Kidney epithelial cell (primary cell): ENCODE data around the gene TMBIM1. TPM values are rescaled to one million over a fixed set of nuclear protein-coding genes. Genes with fewer than 3 reads are reported as not detected.

Source experiments
- DNase-seq: peaks from one replicate; pipeline ENCODE4 v3.0.0-alpha.2; 2010; ENCODE audit warnings: low read depth
- H3K27me3 ChIP-seq: 2 replicates; pipeline ENCODE4 v1.6.0; 2011; ENCODE audit warnings: low read length; ENCODE audit not compliant: control insufficient read depth, insufficient read depth
- H3K36me3 ChIP-seq: 2 replicates; pipeline ENCODE4 v1.5.1; 2011; ENCODE audit warnings: low read length; ENCODE audit not compliant: control insufficient read depth, insufficient read depth
- H3K4me3 ChIP-seq: 2 replicates; pipeline ENCODE4 v1.5.1; 2011; ENCODE audit warnings: low read depth, mild to moderate bottlenecking, control low read depth, low read length
- CTCF ChIP-seq: IDR thresholded peaks from 2 replicates; pipeline ENCODE4 v1.5.1; 2011; ENCODE audit warnings: mild to moderate bottlenecking, moderate library complexity, low read length, control low read depth, inconsistent platforms; ENCODE audit not compliant: insufficient read depth, poor library complexity, severe bottlenecking
- total RNA-seq: library from RNA; depleted of rRNA; stranded (reverse); fragments of >200 nt; gene quantifications from 2 replicates; pipeline ENCODE4 v1.2.3, GENCODE V29; 2015

Gene TMBIM1
- total RNA-seq: 155 and 160 TPM in 2 replicates

- H3K4me3 ChIP-seq: peak within 1 kb of the TSS; percentile 70
- peak; percentile 41 for TF ChIP-seq CTCF
- H3K27me3 ChIP-seq: no peaks in the 10 kb centered on the region
- no peak for DNase-seq
- H3K36me3 ChIP-seq: no peaks in the 10 kb centered on the region
Measured at GRCh38 chr2:218292048-218293014, at the start of gene TMBIM1. TSS of gene TMBIM1 (minus strand) at chr2:218292503. CDS start at chr2:218282141, 10,362 bp downstream.

- no peak for TF ChIP-seq CTCF
- H3K36me3 ChIP-seq: no peaks in the 10 kb centered on the region
- DNase-seq: no peak
- H3K27me3 ChIP-seq: no peaks in the 10 kb centered on the region
- no peak overlapping the region for H3K4me3 ChIP-seq
Measured at GRCh38 chr2:218341381-218341780, 49.1 kb upstream of the TMBIM1 start.

GRCh38 chr2:218340656-218341055 lies 48.4 kb upstream of the TMBIM1 start:
- Histone ChIP-seq H3K36me3 (no peaks in the 10 kb centered on the region), H3K27me3 (no peaks in the 10 kb centered on the region), H3K4me3 (no peak overlapping the region)
- TF ChIP-seq CTCF: no peak
- no peak for DNase-seq

- TF ChIP-seq CTCF: no peak
- DNase-seq: no peak
- Histone ChIP-seq H3K36me3 (no peaks in the 10 kb centered on the region), H3K27me3 (no peaks in the 10 kb centered on the region), H3K4me3 (no peak overlapping the region)
Measured at GRCh38 chr2:218334531-218334930, 42.2 kb upstream of the TMBIM1 start.

GRCh38 chr2:218332920-218333645 lies 40.8 kb upstream of the TMBIM1 start:
- no peak for TF ChIP-seq CTCF
- Histone ChIP-seq H3K4me3 (no peak overlapping the region), H3K36me3 (no peaks in the 10 kb centered on the region), H3K27me3 (no peaks in the 10 kb centered on the region)
- no peak for DNase-seq
